ENCODE data around the gene SACS. TPM values are rescaled to one million over a fixed set of nuclear protein-coding genes. Genes with fewer than 3 reads are reported as not detected.
A peak's percentile ranks its signal among the peaks of the same experiment; 100 is the strongest.

The SACS gene
- total and polyA plus RNA-seq, 9 donors: 3.2 to 16.9 (median 13.0) TPM

GRCh38 chr13:23427881-23428528 is 5.5 kb downstream of the SACS start:
- intact Hi-C loops (cut with DNase I): no loop called here
- Histone ChIP-seq H3K27ac (no peak overlapping the region), H3K4me3 (peak overlapping the region; percentile 4), H3K36me3 (no peaks in the 10 kb centered on the region), H3K27me3 (no peaks in the 10 kb centered on the region), H3K4me1 (ENCODE audit: insufficient read depth) (peaks cover 3% of the 10 kb centered on the region), H3K9me3 (no peaks in the 10 kb centered on the region)
- DNase-seq: no peak
- 37 to 45% (median 44%) methylated on average over 11 of the region's 11 CpGs for WGBS, 3 donors
- TF ChIP-seq EP300 (IDR thresholded peaks at IDR 0.05): no peak
- no peak for TF ChIP-seq POLR2A (IDR thresholded peaks at IDR 0.05)
- no peak for TF ChIP-seq CTCF (IDR thresholded peaks at IDR 0.05)

GRCh38 chr13:23427342-23427843 is 6.1 kb downstream of the SACS start:
- no peak overlapping the region for H3K27ac ChIP-seq
- peak in 3 of 5 donors; percentile 20 to 54 (median 32) for DNase-seq
- H3K36me3 ChIP-seq: no peaks in the 10 kb centered on the region
- H3K27me3 ChIP-seq: no peaks in the 10 kb centered on the region
- H3K4me3 ChIP-seq: no peak overlapping the region
- peaks cover 3% of the 10 kb centered on the region for H3K4me1 ChIP-seq (ENCODE audit: insufficient read depth)
- no peak for TF ChIP-seq CTCF (IDR thresholded peaks at IDR 0.05)
- no peak for TF ChIP-seq POLR2A (IDR thresholded peaks at IDR 0.05)
- no peak for TF ChIP-seq EP300 (IDR thresholded peaks at IDR 0.05)
- intact Hi-C loops (cut with DNase I): no loop called here
- H3K9me3 ChIP-seq: no peaks in the 10 kb centered on the region
- WGBS, 3 donors: 2 to 6% (median 4%) methylated on average over 7 of the region's 7 CpGs

GRCh38 chr13:23421596-23421995 is 11.9 kb downstream of the SACS start:
- H3K36me3 ChIP-seq: no peaks in the 10 kb centered on the region
- intact Hi-C loops (cut with DNase I): no loop called here
- 95 to 100% (median 97%) methylated on average over 5 of the region's 5 CpGs for WGBS, 3 donors

More at GRCh38 chr13:23421596-23421995, 11.9 kb downstream of the SACS start:
- Histone ChIP-seq H3K4me1 (ENCODE audit: insufficient read depth) (no peaks in the 10 kb centered on the region), H3K27ac (no peak overlapping the region), H3K27me3 (no peaks in the 10 kb centered on the region), H3K4me3 (no peak overlapping the region), H3K9me3 (no peaks in the 10 kb centered on the region)
- no peak for TF ChIP-seq EP300 (IDR thresholded peaks at IDR 0.05)
- no peak for TF ChIP-seq CTCF (IDR thresholded peaks at IDR 0.05)
- TF ChIP-seq POLR2A (IDR thresholded peaks at IDR 0.05): no peak
- DNase-seq: no peak
